COLO668 (cell line): ENCODE data around the gene OR7G1.
"Not testable (repeated sequence)": the region's sequence is repeated elsewhere in the genome, so short reads cannot be mapped to it uniquely, and the experiment has no call there.

Experiments
- DNase-seq: peaks from one replicate; lab custom pipeline; 2025; ENCODE audit not compliant: unreplicated experiment; lab: John Stamatoyannopoulos, UW

OR7G1 gene

GRCh38 chr19:9078651-9079050 lies 36.9 kb downstream of the OR7G1 start:
- no peak for DNase-seq

DNA sequence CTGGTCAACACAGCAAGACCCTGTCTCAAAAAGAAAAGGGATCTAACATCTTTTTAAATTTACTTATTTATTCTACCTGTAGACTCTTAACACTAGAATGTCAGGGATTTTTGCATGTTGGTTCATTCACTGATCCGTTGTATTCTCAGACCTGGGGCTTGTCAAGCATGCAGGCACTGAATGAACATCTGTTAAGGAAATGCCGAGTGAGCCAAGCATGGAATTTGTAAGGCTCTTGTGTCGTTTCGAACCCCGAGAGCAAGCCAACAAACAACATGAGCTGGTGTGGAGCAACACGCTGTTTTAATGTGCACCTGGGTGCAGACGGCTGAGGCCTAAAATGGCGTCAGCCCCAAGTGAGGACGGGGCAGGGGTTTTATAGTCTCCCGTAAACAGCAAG lies 38.7 kb downstream of the OR7G1 start:
- DNase-seq, result no peak

GRCh38 chr19:9075064-9075949 lies 40.3 kb downstream of the OR7G1 start:
- DNase-seq, result peak; percentile 38

DNA sequence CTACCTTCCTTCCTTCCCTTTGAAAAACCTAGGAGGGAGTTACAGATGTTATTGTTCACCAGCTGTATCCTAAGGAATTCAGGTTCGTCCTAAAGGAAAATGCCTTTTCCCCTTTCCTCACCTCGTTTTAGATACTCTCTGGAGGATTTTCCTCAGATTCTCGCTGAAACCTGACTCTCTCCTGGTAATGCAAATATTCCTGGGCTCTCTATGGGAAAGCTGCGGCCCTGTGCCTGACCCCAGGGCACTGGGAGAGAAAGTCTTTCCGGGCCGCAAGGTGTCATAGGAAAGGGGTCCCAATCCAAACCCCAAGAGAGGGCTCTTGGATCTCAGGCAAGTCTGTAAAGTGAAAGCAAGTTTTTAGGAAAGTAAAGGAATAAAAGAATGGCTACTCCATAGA lies 41.8 kb downstream of the OR7G1 start:
- no peak for DNase-seq

GRCh38 chr19:9071720-9072119 lies 43.8 kb downstream of the OR7G1 start:
- not testable (repeated sequence) for DNase-seq

DNA sequence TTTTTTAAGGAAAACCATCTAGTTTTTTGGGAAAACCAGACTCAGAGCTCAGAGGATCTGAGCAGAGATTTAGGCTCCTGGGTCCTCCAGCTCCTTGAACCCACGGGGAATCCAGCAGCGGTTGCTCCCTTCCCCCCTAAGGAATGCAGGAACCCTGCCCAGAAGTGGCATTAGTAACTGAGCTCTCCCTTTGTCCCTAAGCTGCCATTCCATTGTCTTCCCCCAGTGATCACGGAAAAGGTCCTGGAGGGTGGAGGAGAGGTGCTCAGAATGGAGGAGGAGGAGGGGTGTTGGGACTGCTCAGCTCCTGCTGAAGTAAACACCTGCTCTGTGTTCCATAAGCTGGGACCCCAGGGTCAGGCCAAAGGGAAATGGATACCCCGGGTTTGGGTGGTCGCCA lies 45.5 kb downstream of the OR7G1 start:
- DNase-seq, result no peak

- DNase-seq, result no peak
Measured at GRCh38 chr19:9065457-9066014, 50.0 kb downstream of the OR7G1 start.
